ENCODE measurements around the gene PCNX2.

DNA sequence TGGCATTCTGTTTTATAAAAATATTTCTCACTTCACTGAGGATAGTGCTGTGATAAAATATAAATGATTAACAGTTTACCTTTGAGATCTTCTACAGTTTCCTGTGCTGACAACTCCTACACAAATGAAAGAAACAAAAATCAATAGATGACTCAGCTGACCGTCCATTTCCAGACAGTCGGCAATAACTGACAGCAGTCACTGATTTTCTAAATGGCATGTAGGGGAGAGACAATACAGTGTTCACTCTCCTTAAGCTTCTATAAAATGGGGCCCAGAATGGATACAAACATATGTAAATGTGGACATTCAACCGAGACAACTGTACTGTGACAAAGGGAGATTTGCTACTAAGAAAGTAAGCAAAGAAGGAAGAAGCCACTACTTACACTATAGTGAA is 34.3 kb downstream of the PCNX2 start:
- TF ChIP-seq, protein P1, sequence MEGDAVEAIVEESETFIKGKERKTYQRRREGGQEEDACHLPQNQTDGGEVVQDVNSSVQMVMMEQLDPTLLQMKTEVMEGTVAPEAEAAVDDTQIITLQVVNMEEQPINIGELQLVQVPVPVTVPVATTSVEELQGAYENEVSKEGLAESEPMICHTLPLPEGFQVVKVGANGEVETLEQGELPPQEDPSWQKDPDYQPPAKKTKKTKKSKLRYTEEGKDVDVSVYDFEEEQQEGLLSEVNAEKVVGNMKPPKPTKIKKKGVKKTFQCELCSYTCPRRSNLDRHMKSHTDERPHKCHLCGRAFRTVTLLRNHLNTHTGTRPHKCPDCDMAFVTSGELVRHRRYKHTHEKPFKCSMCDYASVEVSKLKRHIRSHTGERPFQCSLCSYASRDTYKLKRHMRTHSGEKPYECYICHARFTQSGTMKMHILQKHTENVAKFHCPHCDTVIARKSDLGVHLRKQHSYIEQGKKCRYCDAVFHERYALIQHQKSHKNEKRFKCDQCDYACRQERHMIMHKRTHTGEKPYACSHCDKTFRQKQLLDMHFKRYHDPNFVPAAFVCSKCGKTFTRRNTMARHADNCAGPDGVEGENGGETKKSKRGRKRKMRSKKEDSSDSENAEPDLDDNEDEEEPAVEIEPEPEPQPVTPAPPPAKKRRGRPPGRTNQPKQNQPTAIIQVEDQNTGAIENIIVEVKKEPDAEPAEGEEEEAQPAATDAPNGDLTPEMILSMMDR (IDR thresholded peaks at IDR 0.05): no peak
- TF ChIP-seq POLR2A (IDR thresholded peaks at IDR 0.05): no peak

All from sigmoid colon (tissue), 3 donors.